K562 (cell line): ENCODE results near the gene FOXK2. TPM values are rescaled to one million over a fixed set of nuclear protein-coding genes. Genes with fewer than 3 reads are reported as not detected.

Experiments
- ASH1L ChIP-seq: fragments of 450-650 bp; IDR thresholded peaks from 2 replicates; pipeline ENCODE4 v1.6.1; 2018; ENCODE audit warnings: borderline replicate concordance, mild to moderate bottlenecking, low read depth; ENCODE audit not compliant: partially characterized antibody
- CREB1 ChIP-seq, 2 experiments: sonication (generic) in 1 of 2; formaldehyde crosslinking in 1 of 2; IDR thresholded peaks; 2 replicates each; pipeline versions ENCODE4 v1.6.1 to v1.8.0; 2012 to 2022; ENCODE audit warnings: inconsistent platforms in 1 of 2, mild to moderate bottlenecking in 1 of 2, missing genetic modification reagents in 1 of 2, moderate library complexity in 1 of 2
- FUS ChIP-seq: fragments of 200-400 bp; formaldehyde crosslinking; optimal IDR thresholded peaks from 2 replicates; pipeline ENCODE3; 2017; ENCODE audit warnings: low read depth, low read length
- GATAD2A ChIP-seq: fragments of 450-650 bp; IDR thresholded peaks from 2 replicates; pipeline ENCODE4 v1.6.1; 2017
- KLF13 ChIP-seq: fragments of 450-650 bp; IDR thresholded peaks from 2 replicates; pipeline ENCODE4 v1.6.1; 2016; ENCODE audit warnings: missing genetic modification characterization, low read depth, mild to moderate bottlenecking, missing compliant biosample characterization, moderate library complexity, borderline replicate concordance
- MYBL2 ChIP-seq, 2 experiments: fragments of 450-650 bp in 1 of 2; sonication (generic) in 1 of 2; formaldehyde crosslinking in 1 of 2; IDR thresholded peaks; 2 replicates each; pipeline versions ENCODE4 v1.6.1 to v1.8.1; 2017 to 2022; ENCODE audit warnings: borderline replicate concordance in 1 of 2, inconsistent platforms in 1 of 2, low read depth in 1 of 2, mild to moderate bottlenecking in 1 of 2, missing genetic modification reagents in 1 of 2, moderate library complexity in 1 of 2
- MYNN ChIP-seq, 2 experiments: sonication (generic); formaldehyde crosslinking in 1 of 2; IDR thresholded peaks; 2 replicates each; pipeline versions ENCODE4 v1.5.0 to v1.6.1; 2016 to 2020; ENCODE audit warnings: antibody characterized with exemption in 1 of 2, missing genetic modification reagents in 1 of 2
- NBN ChIP-seq: fragments of 450-650 bp; IDR thresholded peaks from 2 replicates; pipeline ENCODE4 v1.6.1; 2016; ENCODE audit warnings: low read depth, mild to moderate bottlenecking
- PHB2 ChIP-seq: fragments of 450-650 bp; IDR thresholded peaks from 2 replicates; pipeline ENCODE4 v1.6.1; 2017; ENCODE audit warnings: low read depth
- PHF21A ChIP-seq: fragments of 450-650 bp; IDR thresholded peaks from 2 replicates; pipeline ENCODE4 v1.6.1; 2017; ENCODE audit warnings: low read depth, borderline replicate concordance
- SRSF3 ChIP-seq: fragments of 200-400 bp; formaldehyde crosslinking; IDR thresholded peaks from 2 replicates; pipeline ENCODE4 v1.6.1; 2016; ENCODE audit warnings: mild to moderate bottlenecking, low read length, moderate library complexity; ENCODE audit not compliant: insufficient read depth
- ZNF253 ChIP-seq: fragments of 250-450 bp; sonication (Bioruptor Pico); conservative IDR thresholded peaks from 2 replicates; pipeline ENCODE4 v1.6.1; 2021; ENCODE audit warnings: mild to moderate bottlenecking
- ZNF311 ChIP-seq: fragments of 250-450 bp; sonication (Bioruptor Pico); IDR thresholded peaks from 2 replicates; pipeline ENCODE4 v1.4.0; 2020; ENCODE audit warnings: mild to moderate bottlenecking, moderate library complexity
- ZNF431 ChIP-seq: sonication (generic); formaldehyde crosslinking; IDR thresholded peaks from 2 replicates; pipeline ENCODE4 v1.8.0; 2022; ENCODE audit warnings: mild to moderate bottlenecking, missing genetic modification reagents
- polyA plus RNA-seq, 8 experiments: library from polyadenylated mRNA; depleted of rRNA in 4 of 8; stranded (reverse) in 5 of 8; unstranded in 3 of 8; fragments of >200 nt; fragmentation: Nextera tagmentation in 2 of 8; fragmentation: Illumina TruSeq in 1 of 8; extraction: Ambion mirVana in 2 of 8; extraction: Trizol in 1 of 8; gene quantifications; 2 replicates each; pipeline versions ENCODE4 v1.2.1 to v1.2.3, GENCODE V29; 2011 to 2014; ENCODE audit warnings: inconsistent platforms in 1 of 8, missing spikeins in 1 of 8
- total RNA-seq, 7 experiments: library from RNA; depleted of rRNA in 6 of 7; stranded (reverse); fragments of >200 nt in 6 of 7; fragmentation: Illumina TruSeq in 2 of 7; extraction: Trizol in 2 of 7; gene quantifications; 2 replicates each; pipeline versions ENCODE4 v1.2.1 to v1.2.3, GENCODE V29; 2011 to 2021; ENCODE audit warnings: low replicate concordance in 1 of 7
- TF ChIP-seq, protein P1 (sequence below): sonication (generic); formaldehyde crosslinking; IDR thresholded peaks from 2 replicates; pipeline ENCODE4 v1.4.0; 2020; ENCODE audit warnings: mild to moderate bottlenecking, missing genetic modification reagents
- TF ChIP-seq, protein P2 (sequence below): fragments of 450-650 bp; IDR thresholded peaks from 2 replicates; pipeline ENCODE4 v1.6.1; 2017; ENCODE audit warnings: antibody characterized with exemption
- TF ChIP-seq, protein P3 (sequence below): sonication (generic); formaldehyde crosslinking; IDR thresholded peaks from 2 replicates; pipeline ENCODE4 v1.8.1; 2023; ENCODE audit warnings: mild to moderate bottlenecking, missing genetic modification reagents
- TF ChIP-seq, protein P4 (sequence below): IDR thresholded peaks from 3 replicates; pipeline ENCODE4 v1.6.1; 2011; ENCODE audit warnings: borderline replicate concordance, mild to moderate bottlenecking, moderate library complexity; ENCODE audit not compliant: insufficient read length; ENCODE audit errors: extremely low read depth

FOXK2 gene
- total and polyA plus RNA-seq, 9 of the 15 experiments (the other 6 are each of a cell fraction or from before 2014, with no cell fraction given): 3.0 to 86.0 (median 44.1) TPM

DNA sequence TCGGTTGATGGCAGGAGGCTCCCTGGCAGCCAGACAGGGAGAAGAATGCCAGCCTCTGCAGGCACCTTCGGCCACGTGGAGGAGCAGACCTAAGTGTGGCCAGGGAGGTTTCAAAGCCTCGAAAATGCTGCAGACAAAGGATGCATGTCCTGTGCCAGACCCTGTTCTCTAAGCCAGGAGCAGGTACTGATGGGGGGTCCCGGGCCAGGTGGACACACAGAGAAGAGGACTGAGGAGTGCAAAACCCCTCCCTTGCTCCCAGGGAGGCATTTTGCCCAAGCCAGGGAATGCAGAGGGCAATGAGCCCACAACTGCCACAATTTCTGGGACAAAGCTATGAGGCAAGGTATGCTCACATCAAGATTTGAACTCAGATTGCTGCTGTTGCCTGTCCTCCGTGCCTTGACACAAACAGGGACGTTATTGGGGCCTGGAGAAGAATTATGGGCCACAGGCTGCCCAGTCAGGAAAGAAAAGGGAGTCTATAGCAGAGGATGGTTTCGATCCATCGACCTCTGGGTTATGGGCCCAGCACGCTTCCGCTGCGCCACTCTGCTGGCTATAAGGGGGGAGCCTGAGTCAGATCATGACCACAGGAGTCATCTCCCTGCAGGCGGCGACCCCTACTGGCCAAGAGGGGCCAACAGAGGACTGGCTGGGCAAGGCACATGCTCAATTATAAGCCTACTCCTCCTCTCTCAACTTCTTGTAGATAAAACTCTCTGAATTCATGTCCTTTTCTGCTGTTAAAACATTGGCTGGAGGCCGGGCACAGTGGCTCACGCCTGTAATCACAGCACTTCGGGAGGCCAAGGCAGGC, 25.1 kb upstream of the FOXK2 start (continued):
- TF ChIP-seq, protein P1, sequence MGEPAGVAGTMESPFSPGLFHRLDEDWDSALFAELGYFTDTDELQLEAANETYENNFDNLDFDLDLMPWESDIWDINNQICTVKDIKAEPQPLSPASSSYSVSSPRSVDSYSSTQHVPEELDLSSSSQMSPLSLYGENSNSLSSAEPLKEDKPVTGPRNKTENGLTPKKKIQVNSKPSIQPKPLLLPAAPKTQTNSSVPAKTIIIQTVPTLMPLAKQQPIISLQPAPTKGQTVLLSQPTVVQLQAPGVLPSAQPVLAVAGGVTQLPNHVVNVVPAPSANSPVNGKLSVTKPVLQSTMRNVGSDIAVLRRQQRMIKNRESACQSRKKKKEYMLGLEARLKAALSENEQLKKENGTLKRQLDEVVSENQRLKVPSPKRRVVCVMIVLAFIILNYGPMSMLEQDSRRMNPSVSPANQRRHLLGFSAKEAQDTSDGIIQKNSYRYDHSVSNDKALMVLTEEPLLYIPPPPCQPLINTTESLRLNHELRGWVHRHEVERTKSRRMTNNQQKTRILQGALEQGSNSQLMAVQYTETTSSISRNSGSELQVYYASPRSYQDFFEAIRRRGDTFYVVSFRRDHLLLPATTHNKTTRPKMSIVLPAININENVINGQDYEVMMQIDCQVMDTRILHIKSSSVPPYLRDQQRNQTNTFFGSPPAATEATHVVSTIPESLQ (CRISPR knock-in tag): no peak
- TF ChIP-seq, protein P2, sequence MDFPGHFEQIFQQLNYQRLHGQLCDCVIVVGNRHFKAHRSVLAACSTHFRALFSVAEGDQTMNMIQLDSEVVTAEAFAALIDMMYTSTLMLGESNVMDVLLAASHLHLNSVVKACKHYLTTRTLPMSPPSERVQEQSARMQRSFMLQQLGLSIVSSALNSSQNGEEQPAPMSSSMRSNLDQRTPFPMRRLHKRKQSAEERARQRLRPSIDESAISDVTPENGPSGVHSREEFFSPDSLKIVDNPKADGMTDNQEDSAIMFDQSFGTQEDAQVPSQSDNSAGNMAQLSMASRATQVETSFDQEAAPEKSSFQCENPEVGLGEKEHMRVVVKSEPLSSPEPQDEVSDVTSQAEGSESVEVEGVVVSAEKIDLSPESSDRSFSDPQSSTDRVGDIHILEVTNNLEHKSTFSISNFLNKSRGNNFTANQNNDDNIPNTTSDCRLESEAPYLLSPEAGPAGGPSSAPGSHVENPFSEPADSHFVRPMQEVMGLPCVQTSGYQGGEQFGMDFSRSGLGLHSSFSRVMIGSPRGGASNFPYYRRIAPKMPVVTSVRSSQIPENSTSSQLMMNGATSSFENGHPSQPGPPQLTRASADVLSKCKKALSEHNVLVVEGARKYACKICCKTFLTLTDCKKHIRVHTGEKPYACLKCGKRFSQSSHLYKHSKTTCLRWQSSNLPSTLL: peak; percentile 85
- no peak for TF ChIP-seq SRSF3
- TF ChIP-seq ZNF431 (CRISPR knock-in tag): peak; percentile 51; the same call in 1 of the 2 replicates
- TF ChIP-seq FUS: no peak
- TF ChIP-seq, protein P3, sequence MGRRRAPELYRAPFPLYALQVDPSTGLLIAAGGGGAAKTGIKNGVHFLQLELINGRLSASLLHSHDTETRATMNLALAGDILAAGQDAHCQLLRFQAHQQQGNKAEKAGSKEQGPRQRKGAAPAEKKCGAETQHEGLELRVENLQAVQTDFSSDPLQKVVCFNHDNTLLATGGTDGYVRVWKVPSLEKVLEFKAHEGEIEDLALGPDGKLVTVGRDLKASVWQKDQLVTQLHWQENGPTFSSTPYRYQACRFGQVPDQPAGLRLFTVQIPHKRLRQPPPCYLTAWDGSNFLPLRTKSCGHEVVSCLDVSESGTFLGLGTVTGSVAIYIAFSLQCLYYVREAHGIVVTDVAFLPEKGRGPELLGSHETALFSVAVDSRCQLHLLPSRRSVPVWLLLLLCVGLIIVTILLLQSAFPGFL (CRISPR knock-in tag): no peak
- no peak; the same call in 1 of the 2 replicates for TF ChIP-seq GATAD2A
- TF ChIP-seq NBN: peak; percentile 94
- peak; percentile 89 for TF ChIP-seq MYNN (IDR thresholded peaks at IDR 0.05)
- no peak for TF ChIP-seq MYNN (CRISPR knock-in tag; IDR thresholded peaks at IDR 0.05)
- peak; percentile 54; the same call in 1 of the 2 replicates for TF ChIP-seq KLF13 (tag)
- TF ChIP-seq ZNF253 (CRISPR knock-in tag): 0 out of 2 replicates have a peak, but pooled peaks have one; percentile 37
- TF ChIP-seq CREB1 (IDR thresholded peaks at IDR 0.05): peak; percentile 34; the same call in 1 of the 2 replicates
- TF ChIP-seq CREB1 (CRISPR knock-in tag; IDR thresholded peaks at IDR 0.05): peak; percentile 67; the same call in 1 of the 2 replicates
- no peak for TF ChIP-seq MYBL2 (IDR thresholded peaks at IDR 0.05; ENCODE audit: low read depth)
- TF ChIP-seq MYBL2 (CRISPR knock-in tag; IDR thresholded peaks at IDR 0.05; ENCODE audit: borderline replicate concordance): no peak
- 0 out of 2 replicates have a peak, but pooled peaks have one; percentile 35 for TF ChIP-seq ZNF311 (CRISPR knock-in tag)
- TF ChIP-seq, protein P4, sequence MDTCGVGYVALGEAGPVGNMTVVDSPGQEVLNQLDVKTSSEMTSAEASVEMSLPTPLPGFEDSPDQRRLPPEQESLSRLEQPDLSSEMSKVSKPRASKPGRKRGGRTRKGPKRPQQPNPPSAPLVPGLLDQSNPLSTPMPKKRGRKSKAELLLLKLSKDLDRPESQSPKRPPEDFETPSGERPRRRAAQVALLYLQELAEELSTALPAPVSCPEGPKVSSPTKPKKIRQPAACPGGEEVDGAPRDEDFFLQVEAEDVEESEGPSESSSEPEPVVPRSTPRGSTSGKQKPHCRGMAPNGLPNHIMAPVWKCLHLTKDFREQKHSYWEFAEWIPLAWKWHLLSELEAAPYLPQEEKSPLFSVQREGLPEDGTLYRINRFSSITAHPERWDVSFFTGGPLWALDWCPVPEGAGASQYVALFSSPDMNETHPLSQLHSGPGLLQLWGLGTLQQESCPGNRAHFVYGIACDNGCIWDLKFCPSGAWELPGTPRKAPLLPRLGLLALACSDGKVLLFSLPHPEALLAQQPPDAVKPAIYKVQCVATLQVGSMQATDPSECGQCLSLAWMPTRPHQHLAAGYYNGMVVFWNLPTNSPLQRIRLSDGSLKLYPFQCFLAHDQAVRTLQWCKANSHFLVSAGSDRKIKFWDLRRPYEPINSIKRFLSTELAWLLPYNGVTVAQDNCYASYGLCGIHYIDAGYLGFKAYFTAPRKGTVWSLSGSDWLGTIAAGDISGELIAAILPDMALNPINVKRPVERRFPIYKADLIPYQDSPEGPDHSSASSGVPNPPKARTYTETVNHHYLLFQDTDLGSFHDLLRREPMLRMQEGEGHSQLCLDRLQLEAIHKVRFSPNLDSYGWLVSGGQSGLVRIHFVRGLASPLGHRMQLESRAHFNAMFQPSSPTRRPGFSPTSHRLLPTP: peak; percentile 96
- no peak for TF ChIP-seq ASH1L
- TF ChIP-seq PHB2: no peak
- TF ChIP-seq PHF21A: peak; percentile 88
